ENCODE data around the gene OR1I1.
A peak's percentile ranks its signal among the peaks of the same experiment; 100 is the strongest.

Gene OR1I1

DNA sequence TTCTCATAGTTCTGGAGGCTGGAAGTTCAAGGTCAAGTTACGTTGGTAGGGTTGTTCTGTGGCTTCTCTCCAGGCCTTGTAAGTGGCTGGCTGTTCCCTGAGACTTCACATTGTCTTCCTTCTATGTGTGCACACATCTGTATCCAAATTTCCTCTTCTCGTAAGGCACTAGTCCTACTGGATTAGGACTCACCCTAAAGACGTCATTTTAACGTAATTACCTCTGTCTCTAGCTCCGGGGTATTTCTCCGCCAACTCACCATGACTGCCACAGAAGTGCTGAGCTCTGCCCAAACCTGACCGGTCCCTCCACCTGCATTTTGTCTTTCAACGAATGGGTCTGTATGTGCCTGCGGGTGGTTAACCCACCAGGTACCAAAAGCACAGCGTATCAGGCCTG is 16.4 kb downstream of the OR1I1 start:
- DNase-seq (ENCODE audit: low spot score) = no peak

DNA sequence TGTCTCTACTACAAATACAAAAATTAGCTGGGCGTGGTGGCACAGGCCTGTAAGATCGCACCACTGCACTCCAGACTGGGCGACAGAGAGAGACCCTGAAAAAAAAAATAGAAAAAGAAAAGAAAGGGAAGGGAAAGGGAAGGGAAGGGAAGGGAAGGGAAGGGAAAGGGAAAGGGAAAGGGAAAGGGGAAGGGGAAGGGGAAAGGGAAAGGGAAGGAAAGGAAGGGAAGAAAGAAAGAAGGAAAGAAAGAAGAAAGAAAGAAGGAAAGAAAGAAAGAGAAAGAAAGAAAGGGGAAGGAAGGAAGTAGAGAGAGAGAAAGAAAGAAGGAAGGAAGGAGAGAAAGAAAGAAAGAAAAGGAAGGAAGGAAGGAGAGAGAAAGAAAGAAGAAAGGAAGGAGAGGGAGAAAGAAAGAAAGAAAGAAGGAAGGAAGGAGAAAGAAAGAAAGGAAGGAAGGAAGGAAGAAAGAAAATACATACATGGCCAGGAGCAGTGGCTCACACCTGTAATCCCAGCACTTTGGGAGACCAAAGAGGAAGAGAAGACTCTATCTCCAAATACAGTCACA is 17.1 kb downstream of the OR1I1 start:
- no peak for DNase-seq (ENCODE audit: low spot score)

DNA sequence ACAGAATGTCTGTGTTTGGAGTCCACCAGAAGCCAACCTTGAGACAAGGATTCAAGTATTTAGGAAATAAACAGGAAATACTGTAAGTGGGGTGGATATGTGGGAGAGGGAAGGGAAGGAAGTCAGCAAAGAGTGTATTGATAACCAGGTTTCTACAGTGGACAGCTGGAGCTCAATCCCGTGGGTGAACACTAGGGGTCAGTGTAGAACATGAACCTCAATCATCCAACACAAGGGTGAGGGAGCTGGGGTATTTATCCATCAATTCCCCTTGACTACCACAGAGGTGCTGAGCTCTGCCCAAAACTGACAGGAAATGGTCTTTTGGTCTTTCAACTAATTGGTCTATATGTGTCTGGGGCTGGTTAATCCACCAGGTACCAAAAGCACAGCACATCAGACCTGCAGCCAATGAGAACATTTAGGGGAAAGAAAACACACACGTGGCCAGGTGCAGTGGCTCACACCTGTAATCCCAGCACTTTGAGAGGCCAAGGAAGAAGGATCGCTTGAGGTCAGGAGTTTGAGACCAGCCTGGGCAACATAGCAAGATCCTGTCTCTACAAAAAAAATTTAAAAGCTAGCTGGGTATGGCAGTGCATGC is 19.6 kb downstream of the OR1I1 start:
- DNase-seq (ENCODE audit: low spot score) = peak; percentile 53

DNA sequence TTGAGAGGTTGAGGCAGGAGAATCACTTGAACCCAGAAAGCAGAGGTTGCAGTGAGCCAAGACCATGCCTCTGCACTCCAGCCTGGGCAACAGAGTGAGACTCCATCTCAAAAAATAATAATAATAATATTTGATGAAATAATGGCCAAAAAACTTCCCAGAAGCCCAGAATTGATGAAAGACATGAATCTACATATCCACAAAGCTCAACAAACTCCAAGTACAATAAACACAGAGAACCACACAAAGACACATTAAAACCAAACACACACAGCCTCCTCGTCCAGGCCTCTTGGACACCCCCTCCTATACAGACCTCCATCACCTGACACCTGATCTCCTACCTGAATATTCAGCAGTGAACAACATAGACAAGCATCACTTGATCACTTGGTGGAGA is 22.0 kb downstream of the OR1I1 start:
- DNase-seq (ENCODE audit: low spot score) = no peak

DNA sequence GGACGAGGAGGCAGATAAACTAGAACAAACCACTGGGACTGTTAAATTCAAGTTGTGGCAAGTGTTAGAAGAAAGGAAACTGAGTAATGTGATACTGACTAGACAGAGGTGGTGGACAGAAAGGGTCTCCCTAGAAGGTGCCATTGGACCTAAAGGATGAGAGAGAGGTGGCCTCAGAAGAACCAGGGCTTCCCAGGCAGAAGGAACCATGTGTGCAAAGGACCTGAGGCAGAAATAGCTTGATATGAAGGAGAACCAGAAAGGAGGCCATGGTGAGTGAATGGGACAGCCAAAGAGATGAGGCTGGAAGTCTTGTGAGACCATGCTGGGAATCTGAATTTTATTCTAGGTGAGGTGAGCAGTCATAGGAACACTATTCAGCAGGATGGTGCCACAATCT is 22.4 kb downstream of the OR1I1 start:
- DNase-seq (ENCODE audit: low spot score) = no peak

DNA sequence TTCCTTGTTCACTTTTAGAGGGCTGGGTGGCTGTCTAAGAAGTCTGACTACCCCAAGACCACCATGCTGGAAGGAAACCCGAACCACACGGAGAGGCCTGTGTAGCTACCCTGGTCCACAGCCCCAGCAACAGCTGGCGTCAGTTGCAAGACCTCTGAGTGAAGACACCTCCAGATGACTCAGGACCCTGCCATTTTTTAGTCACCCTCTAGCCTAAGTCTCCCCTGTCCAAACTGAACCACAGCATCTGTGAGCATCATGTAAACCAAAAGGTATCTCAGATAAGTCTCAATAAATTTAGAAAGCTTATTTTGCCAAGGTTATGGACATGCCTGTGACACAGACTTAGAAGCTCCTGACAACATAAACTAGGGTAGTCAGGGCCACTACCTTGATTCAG is 23.0 kb downstream of the OR1I1 start:
- DNase-seq (ENCODE audit: low spot score) = no peak

DNA sequence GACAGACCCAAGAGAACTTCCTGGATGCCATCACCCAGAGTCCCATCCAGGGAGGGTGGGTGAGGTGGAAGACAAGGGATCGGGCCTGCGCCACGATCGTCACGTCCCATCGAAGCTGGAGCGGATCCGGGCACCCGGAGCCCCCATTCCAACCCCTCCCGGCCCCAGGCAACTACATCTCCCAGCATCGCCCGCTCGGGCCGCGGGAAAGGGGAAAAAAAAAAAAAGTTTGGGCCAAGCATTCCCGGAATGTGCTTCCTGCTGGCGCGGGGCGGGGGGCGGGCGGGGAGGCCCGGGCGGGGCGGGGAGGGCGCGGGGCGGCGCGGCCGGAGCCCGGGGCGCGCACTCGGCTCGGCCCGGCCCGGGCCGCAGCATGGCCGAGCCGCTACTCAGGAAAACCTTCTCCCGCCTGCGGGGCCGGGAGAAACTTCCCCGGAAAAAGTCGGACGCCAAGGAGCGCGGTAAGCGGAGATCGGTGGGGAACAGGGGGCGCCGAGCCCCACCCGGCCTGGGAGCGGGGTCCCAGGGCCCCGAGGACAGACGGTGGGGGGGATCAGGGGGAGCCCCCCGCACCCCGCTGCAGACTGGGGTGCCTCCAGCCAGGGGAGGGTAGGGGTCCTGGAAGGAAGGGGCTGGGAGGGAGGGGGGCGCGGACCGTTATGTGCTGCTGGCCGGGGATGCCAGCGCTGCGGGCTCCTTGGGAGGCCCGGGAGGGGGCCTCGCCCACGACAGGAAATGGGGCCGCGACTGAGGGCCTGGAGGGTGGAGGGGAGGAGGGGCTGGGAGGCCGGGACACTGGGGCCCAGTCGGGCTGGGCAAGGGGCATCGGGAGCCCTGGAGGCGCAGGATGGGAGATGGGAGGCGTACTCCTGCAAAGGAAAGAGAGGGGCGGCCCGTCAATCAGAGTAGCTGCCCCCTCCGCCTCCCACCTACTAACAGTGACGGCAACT is 25.3 kb downstream of the OR1I1 start, which contains the start of gene SYDE1:
SYDE1 (plus strand) TSS at position 341 of the 950 bp plus-strand sequence; CDS start at position 374, 33 bp downstream.
- peak; percentile 93 for DNase-seq (ENCODE audit: low spot score)

DNA sequence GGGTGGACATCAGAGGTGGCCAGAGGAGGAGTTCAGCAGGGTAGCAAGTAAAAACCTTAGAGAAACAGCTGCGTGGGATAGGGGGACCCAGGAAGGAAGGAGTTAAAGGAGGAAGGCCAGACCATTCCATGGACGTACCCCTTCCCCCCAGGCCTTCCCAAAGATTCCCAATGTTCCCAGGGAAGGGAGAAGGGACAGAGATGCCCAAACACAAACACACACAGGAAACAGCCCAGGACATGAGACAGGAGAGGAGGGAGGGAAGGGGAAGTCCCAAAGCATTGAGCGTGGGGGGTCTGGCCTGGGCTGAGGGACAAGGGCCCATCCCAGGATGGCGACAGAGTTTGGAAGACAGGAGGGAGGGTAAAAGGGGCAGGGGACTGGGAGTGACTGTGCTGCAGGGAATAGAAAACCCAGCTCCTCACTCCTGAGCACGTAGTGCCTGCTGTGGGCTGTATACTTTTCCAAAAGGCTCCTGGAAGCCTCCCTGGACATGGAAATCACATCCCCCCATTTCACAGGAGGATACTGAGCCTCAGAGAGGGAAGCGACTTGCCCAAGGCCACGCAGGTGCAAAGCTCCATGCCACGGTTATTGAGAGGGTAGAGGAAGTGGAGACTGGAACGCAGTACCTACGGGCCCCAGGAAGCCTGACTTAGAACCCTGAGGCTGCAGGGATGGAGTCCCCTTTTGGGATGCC is 26.3 kb downstream of the OR1I1 start:
- no peak for DNase-seq (ENCODE audit: low spot score)

DNA sequence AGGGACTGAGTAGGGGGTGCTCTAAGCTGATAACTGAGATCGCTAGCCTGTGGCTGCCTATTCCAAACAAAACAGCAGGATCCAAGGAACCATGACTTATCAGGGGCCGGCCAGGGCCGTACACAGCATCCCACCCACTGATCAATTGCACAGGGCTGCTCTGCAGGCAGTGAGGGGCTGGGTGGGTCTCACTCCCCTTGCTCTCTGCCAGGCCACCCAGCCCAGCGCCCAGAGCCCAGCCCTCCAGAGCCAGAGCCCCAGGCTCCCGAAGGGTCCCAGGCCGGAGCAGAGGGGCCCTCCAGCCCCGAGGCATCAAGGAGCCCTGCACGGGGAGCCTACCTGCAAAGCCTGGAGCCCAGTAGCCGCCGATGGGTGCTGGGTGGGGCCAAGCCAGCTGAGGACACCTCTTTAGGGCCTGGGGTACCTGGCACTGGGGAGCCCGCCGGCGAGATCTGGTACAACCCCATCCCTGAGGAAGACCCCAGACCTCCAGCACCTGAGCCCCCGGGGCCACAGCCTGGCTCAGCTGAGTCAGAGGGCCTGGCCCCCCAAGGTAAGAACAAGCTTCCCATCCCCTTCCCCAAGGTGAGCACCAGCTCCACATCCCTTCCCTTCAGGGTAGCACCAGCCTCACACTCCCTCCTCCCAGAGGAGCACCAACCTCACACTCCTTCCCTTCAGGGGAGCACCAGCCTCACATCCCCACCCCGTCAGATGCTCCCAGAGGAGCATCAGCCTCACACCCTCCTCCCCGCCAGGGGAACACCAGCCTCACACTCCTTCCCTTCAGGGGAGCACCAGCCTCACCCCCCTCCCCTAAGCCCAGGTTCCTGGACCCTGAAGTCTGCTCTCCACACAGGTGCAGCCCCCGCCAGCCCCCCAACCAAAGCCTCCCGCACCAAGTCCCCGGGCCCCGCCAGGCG is 27.1 kb downstream of the OR1I1 start:
- no peak for DNase-seq (ENCODE audit: low spot score)

DNA sequence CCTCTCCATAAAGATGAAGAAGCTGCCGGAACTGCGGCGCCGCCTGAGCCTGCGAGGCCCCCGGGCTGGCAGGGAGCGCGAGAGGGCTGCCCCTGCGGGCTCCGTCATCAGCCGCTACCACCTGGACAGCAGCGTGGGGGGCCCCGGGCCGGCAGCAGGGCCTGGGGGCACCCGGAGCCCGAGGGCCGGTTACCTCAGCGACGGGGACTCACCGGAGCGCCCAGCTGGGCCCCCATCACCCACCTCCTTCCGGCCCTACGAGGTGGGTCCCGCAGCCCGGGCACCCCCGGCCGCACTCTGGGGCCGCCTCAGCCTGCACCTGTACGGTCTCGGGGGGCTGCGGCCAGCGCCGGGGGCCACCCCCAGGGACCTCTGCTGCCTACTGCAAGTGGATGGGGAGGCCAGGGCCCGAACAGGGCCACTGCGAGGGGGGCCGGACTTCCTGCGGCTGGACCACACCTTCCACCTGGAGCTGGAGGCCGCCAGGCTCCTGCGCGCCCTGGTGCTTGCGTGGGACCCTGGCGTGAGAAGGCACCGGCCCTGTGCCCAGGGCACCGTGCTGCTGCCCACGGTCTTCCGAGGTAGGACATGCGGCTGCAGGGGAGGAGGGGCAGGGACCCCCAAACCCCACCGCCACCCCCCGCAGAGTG is 27.9 kb downstream of the OR1I1 start:
- no peak for DNase-seq (ENCODE audit: low spot score)

DNA sequence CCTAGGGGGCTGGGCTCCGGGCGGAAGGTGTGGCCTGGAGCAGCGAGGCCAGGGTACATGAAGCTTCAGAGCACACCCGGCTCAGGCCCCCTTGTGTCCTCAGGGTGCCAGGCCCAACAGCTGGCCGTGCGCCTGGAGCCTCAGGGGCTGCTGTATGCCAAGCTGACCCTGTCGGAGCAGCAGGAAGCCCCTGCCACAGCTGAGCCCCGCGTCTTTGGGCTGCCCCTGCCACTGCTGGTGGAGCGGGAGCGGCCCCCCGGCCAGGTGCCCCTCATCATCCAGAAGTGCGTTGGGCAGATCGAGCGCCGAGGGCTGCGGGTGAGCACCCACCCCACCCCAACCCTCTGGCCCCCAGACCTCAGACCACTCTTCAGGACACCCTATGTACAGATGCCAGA is 28.4 kb downstream of the OR1I1 start:
- DNase-seq (ENCODE audit: low spot score) = no peak

DNA sequence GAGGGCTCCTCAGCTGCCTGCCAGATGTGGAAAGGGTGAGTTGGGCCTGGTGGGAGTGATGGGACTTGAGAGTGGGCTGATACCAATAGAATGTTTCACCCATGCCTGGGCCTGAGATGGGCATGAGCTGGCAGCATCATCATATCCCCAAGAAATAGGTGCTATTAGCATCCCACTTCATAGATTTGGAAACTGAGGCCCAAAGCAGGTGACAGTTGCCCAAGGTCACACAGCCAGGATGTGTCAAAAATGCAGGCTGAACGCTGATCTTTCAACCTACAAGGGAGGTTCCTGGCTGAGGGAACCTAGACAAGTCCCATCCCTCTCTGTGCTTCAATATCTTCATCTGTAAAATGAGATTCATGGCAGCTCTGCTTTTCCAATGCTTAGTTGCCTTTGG is 29.7 kb downstream of the OR1I1 start:
- DNase-seq (ENCODE audit: low spot score) = no peak

DNA sequence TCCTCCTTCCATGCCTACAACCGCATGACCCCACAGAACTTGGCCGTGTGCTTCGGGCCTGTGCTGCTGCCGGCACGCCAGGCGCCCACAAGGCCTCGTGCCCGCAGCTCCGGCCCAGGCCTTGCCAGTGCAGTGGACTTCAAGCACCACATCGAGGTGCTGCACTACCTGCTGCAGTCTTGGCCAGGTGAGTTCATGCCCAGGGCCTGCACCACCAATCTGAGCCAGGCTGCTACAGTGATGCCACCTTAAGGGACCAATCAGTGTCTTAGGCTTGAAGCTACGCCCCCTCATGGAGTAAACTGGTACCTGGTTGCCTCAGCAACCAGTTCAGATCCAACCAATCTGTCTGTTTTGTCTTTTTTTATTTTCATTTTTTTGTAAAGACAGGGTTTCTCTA is 30.4 kb downstream of the OR1I1 start:
- DNase-seq (ENCODE audit: low spot score) = peak; percentile 80

DNA sequence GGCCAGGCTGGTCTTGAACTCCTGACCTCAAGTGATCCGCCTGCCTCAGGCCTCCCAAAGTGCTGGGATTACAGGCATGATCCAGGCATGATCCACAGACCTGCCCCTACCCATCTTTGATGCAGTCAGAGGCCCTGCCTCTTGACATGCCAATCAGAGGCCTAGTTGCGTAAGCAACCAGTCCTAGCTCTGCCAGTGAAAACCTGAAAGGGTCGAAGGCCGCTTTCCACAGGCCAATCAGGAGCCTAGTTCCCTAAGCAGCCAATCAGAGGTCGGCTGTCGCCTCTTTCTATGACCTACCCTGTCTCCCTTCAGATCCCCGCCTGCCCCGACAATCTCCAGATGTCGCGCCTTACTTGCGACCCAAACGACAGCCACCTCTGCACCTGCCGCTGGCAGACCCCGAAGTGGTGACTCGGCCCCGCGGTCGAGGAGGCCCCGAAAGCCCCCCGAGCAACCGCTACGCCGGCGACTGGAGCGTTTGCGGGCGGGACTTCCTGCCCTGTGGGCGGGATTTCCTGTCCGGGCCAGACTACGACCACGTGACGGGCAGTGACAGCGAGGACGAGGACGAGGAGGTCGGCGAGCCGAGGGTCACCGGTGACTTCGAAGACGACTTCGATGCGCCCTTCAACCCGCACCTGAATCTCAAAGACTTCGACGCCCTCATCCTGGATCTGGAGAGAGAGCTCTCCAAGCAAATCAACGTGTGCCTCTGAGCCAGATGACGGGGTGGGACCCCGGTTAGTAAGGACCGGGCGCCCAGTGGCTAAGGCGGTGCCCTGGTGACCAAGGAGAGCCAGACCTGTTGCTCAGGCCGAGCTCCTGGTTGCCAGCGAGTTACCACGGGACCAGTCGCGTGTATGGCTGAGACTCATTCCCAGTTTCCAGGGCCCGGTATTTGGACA is 31.5 kb downstream of the OR1I1 start:
- DNase-seq (ENCODE audit: low spot score) = peak; percentile 50

DNA sequence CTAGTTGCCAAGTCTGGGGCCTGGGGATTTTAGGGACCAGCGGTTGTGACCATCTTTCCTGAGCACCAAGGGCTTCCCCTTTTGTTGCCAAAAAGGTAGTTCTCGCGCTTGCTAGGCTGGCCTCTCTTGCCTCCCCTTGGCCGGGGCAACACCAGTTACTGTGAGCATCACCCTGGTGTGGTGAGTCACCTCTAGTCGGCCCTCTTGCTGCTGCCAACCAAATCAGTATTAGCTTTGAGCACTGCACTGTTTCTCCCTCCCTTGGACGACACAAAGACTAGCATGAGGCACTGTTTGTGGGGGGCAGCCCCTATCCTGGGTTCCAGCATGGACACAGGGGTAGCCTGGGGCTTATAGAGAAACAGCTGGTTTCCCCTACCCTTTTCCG is 32.1 kb downstream of the OR1I1 start:
- DNase-seq (ENCODE audit: low spot score) = no peak

DNA sequence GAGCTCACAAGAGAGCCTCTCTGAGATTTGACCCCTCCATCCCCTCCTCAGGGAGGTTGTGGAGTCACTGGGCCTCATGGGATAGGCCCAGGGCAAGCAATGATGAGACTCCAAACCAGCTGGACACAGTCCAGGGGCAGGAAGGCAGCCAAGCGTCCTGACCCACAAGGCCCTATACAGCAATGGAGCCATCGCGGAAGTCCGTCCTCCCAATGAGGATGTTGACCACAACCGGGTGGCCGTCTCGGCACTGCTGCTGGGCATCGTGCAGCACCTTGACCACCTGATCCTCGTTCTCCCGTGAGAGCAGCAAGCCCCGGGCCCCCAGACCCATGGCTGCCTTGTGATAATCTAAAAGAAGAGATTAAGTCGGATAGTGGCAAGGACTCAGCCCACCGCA is 33.1 kb downstream of the OR1I1 start:
- no peak for DNase-seq (ENCODE audit: low spot score)

DNA sequence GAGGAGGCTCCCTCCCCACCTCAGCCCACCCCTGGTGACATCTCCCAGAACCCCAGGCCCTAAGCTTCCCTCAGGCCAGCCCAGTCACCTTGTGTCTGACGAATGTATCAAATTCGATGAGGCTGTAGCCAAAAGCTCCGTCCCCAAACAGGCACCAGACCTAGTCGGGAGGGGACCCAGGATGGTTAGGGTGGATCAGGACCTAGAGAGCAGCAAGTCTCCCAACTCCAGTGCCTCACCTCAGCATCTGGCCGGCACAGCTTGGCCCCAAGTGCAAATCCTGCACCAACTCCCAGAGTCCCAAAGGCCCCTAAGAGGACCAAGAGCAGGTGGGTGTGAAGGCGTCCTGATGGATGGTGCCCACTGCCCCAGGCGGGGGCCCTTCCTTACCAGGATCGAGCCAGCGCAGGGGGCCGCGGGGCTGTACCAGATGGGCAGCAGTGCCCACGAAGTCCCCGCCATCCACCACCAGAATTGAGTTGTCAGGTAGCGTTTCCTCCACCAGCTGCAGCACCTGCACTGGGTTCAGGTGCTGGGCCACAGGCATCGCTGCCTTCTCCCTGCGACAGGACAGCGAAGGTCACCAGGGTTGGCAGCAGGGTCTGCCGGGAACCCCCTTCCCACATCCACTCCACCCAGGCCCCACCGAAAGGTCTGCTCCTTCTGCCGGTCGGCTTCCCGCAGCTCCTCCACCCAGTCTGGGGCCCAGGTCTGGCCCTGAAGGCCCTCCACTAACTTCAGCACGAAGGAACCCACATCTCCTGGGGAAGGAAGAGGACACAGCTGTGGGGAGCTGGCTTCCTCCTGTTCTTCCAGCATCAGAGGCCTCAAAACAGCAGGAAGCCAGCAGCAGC is 34.0 kb downstream of the OR1I1 start:
- DNase-seq (ENCODE audit: low spot score) = no peak

DNA sequence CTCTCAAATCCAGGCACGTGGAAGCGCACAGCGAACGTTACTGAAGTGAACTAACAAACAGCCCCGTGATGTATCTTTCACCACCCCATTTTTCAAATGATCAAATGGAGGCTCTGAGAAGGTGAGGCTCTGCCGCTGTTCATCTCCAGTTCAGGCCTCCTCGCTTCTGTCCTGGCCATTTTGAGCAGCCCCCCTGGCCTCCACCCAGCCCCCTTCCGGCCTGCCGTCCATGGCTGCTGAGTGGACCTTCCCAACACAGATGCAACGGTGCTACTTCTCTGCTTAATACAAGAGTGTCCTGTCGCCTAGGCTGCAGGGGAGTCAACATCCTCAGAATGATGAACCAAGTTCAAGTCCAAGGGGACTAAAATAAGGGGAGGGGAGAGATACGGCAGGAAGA is 34.8 kb downstream of the OR1I1 start:
- DNase-seq (ENCODE audit: low spot score) = no peak

DNA sequence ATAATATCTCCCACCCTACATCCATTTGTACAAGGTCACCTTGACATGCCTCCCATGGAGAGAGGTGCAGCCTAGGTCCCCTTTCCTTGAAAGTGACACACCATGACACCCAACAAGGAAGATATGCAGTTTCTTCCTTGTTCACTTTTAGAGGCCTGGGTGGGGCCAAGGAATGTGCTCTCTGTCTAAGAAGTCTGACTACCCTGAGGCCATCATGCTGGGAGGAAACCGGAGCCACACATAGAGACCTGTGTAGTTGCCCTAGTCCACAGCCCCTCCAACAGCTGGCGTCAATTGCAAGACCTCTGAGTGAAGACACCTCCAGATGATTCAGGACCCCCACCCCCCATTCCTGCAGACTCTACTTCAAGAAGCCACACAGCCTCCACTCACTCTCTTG is 36.2 kb downstream of the OR1I1 start:
- no peak for DNase-seq (ENCODE audit: low spot score)
